B cell (primary cell): Measurements from ENCODE around the gene SLC25A10.

Source experiments
- CTCF ChIP-seq: fragments of 200-600 bp; IDR thresholded peaks from one replicate; pipeline ENCODE4 v1.8.0; 2022; ENCODE audit warnings: antibody characterized with exemption, mild to moderate bottlenecking
- EZH2 ChIP-seq: IDR thresholded peaks from 2 replicates; pipeline ENCODE4 v1.6.1; 2012; ENCODE audit warnings: borderline replicate concordance, low read depth, mild to moderate bottlenecking, moderate library complexity, low read length; ENCODE audit not compliant: insufficient read depth, poor library complexity, severe bottlenecking

DNA sequence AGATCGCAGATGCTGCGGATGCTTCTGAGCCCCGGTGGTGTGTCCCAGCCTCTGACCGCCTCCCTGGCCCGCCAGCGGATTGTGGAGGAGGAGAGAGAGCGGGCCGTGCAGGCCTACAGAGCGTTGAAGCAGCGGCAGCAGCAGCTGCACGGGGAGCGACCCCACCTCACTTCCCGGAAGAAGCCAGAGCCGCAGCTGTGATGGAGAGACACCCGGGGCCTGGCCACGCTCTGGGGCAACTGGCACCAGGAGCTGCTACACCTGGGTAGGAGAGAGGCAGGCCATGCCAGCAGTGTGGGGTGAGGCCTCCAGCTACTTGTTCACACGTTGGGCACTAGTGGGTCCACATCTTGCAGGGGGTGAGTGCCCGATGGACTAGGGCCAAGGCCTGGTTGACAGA, 39.6 kb upstream of the SLC25A10 start:
- TF ChIP-seq CTCF (no peak), EZH2 (no peak)
